Omental fat pad (tissue), 4 donors: ENCODE data around the gene ASCC3. TPM values are rescaled to one million over a fixed set of nuclear protein-coding genes. Genes with fewer than 3 reads are reported as not detected.

Experiments
- ATAC-seq: fragments of 150-250 bp; one replicate; pipeline ENCODE4 v1.9.1; 2016; ENCODE audit warnings: mild to moderate bottlenecking, moderate library complexity; ENCODE audit not compliant: low FRiP score
- DNase-seq: peaks from one replicate; pipeline ENCODE4 v3.0.0-alpha.2; 2019; ENCODE audit warnings: low spot score
- total RNA-seq, 4 donors: library from RNA; depleted of rRNA; stranded (reverse); fragments of >200 nt; gene quantifications; one replicate each; pipeline ENCODE4 v1.1.0, GENCODE V29; 2016
- TF ChIP-seq, protein P1 (sequence below), 3 donors: fragments of 450-650 bp; IDR thresholded peaks; one replicate each; pipeline ENCODE4 v1.5.1; 2016 to 2017; ENCODE audit warnings: antibody characterized with exemption in 3 of 3, mild to moderate bottlenecking in 3 of 3, moderate library complexity in 2 of 3

The ASCC3 gene
- total RNA-seq, 4 donors from 2014 or later: 20.1 to 44.8 (median 25.9) TPM

- TF ChIP-seq, protein P1, sequence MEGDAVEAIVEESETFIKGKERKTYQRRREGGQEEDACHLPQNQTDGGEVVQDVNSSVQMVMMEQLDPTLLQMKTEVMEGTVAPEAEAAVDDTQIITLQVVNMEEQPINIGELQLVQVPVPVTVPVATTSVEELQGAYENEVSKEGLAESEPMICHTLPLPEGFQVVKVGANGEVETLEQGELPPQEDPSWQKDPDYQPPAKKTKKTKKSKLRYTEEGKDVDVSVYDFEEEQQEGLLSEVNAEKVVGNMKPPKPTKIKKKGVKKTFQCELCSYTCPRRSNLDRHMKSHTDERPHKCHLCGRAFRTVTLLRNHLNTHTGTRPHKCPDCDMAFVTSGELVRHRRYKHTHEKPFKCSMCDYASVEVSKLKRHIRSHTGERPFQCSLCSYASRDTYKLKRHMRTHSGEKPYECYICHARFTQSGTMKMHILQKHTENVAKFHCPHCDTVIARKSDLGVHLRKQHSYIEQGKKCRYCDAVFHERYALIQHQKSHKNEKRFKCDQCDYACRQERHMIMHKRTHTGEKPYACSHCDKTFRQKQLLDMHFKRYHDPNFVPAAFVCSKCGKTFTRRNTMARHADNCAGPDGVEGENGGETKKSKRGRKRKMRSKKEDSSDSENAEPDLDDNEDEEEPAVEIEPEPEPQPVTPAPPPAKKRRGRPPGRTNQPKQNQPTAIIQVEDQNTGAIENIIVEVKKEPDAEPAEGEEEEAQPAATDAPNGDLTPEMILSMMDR (IDR thresholded peaks at IDR 0.05): no peak
- DNase-seq (no peak), ATAC-seq (no peak)
Measured at GRCh38 chr6:100809346-100809745, 71.8 kb downstream of the ASCC3 start.

- DNase-seq: no peak
- TF ChIP-seq, protein P1 (IDR thresholded peaks at IDR 0.05): no peak
- no peak for ATAC-seq
Measured at GRCh38 chr6:100808638-100809275, 72.4 kb downstream of the ASCC3 start.

GRCh38 chr6:100806296-100806695 lies 74.8 kb downstream of the ASCC3 start:
- TF ChIP-seq, protein P1 (IDR thresholded peaks at IDR 0.05): no peak
- no peak for ATAC-seq
- DNase-seq: no peak

DNA sequence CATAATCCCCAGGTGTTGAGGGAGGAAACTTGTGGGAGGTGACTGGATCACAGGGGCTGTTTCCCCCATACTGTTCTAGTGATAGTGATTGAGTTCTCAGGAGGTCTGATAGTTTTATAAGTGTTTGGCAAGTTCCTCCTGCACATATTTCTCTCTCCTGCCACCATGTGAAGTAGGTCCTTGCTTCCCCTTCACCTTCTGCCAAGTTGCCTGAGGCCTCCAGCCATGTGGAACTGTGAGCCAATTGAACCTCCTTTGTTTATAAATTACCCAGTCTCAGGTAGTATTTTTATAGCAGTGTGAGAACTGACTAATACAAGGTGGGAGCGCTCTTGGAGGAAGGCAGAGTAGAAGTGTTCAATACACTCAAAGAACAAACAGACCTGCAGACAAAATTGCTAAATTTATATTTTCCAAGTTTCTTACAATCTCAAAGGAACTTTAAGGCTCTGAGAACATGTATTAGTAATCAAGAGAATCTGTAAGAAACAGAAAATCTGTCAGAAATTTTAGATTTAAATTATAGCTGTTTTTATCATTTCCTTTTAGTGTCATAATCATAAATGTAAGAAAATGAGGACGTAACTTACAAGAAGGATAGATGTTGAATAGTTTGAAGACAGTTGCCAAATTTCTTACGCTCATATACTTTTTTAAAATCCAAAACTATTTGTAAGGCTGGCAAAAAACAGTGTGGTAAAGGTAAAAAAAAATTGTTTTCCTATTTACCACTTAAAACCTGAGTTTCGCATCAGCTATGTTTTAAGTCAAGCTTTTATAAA lies 77.7 kb downstream of the ASCC3 start:
- DNase-seq (no peak), ATAC-seq (no peak)
- TF ChIP-seq, protein P1 (IDR thresholded peaks at IDR 0.05): no peak

DNA sequence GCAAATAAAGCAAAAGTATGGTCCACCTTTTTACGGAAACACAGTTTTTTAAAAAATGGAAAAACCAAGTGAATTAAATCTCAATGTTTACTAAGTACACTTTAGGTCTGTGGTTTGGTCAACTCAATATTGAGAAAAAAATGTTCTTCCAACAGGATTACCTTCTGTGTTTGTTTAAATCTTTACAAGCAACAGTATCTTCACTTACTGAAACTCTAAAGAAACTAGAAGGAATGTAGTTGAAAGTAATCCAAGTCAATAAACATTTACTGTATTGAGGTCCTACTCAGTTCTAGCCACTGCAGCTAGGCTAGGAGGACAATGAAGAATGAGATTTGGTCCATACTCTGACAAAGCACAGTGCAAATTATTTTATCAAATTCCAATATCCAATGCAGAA lies 80.1 kb downstream of the ASCC3 start:
- no peak for DNase-seq
- no peak for ATAC-seq

GRCh38 chr6:100796049-100796823 lies 84.9 kb downstream of the ASCC3 start:
- ATAC-seq (no peak), DNase-seq (no peak)
- TF ChIP-seq, protein P1 (IDR thresholded peaks at IDR 0.05): no peak

More for the DNA sequence above, 80.1 kb downstream of the ASCC3 start:
- TF ChIP-seq, protein P1 (IDR thresholded peaks at IDR 0.05): no peak
